A673 (cell line): ENCODE data around the gene FGF11.

Experiments
- EZH2 ChIP-seq: fragments of 200-600 bp; sonication (generic); IDR thresholded peaks from 2 replicates; pipeline ENCODE4 v1.6.1; 2017; ENCODE audit warnings: borderline replicate concordance, low read depth, mild to moderate bottlenecking, mixed read lengths, antibody characterized with exemption, low read length; ENCODE audit not compliant: poor library complexity, severe bottlenecking
- TF ChIP-seq, protein P1 (sequence below): fragments of 300-800, 200-600 bp; sonication (generic); conservative IDR thresholded peaks from 2 replicates; pipeline ENCODE4 v1.5.1; 2017; ENCODE audit warnings: low read depth, mild to moderate bottlenecking, antibody characterized with exemption, low read length, moderate library complexity, mixed read lengths

DNA sequence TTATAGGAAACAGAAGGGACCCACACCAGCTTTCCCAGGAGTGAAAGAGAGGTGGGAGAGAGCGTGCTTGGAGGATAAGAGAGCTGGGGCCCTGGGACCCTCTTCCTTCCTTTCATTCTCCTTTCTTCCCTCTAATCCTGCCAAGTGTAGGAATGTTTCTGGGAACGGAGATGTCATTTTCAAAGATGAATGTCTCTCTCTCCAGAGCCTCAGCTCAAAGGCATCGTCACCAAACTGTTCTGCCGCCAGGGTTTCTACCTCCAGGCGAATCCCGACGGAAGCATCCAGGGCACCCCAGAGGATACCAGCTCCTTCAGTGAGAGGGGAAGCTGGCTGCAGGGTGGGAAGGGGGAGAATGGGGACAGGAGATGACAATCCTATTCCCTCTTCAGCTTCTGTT, 2.0 kb downstream of the FGF11 start:
- TF ChIP-seq, protein P1, sequence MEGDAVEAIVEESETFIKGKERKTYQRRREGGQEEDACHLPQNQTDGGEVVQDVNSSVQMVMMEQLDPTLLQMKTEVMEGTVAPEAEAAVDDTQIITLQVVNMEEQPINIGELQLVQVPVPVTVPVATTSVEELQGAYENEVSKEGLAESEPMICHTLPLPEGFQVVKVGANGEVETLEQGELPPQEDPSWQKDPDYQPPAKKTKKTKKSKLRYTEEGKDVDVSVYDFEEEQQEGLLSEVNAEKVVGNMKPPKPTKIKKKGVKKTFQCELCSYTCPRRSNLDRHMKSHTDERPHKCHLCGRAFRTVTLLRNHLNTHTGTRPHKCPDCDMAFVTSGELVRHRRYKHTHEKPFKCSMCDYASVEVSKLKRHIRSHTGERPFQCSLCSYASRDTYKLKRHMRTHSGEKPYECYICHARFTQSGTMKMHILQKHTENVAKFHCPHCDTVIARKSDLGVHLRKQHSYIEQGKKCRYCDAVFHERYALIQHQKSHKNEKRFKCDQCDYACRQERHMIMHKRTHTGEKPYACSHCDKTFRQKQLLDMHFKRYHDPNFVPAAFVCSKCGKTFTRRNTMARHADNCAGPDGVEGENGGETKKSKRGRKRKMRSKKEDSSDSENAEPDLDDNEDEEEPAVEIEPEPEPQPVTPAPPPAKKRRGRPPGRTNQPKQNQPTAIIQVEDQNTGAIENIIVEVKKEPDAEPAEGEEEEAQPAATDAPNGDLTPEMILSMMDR, result 0 out of 2 replicates have a peak, but pooled peaks have one; percentile 3
- TF ChIP-seq EZH2, result no peak
